HCT116 (cell line): Measurements from ENCODE around the gene SNX20. TPM values are rescaled to one million over a fixed set of nuclear protein-coding genes. Genes with fewer than 3 reads are reported as not detected.

Experiments
- ATAC-seq: fragments of 200-7000 bp; cut with Tn5 transposase; 2 replicates; pipeline ENCODE4 v1.9.1; 2020; ENCODE audit warnings: mild to moderate bottlenecking, moderate library complexity
- BruUV-seq: library from RNA; stranded (reverse); fragments of 400-500 nt; replicated peaks from 2 replicates; lab custom pipeline; 2021; lab: Mats Ljungman, UMichigan
- CTCF ChIA-PET: fragments of 300-600 bp; sonication (Branson Sonifier 250); formaldehyde crosslinking; loops from one replicate; lab custom pipeline; 2021; ENCODE audit warnings: antibody characterized with exemption; lab: Charles Lee
- POLR2A ChIA-PET: fragments of 300-600, 350-600 bp; sonication (Branson Sonifier 250); formaldehyde crosslinking; loops from one replicate; lab custom pipeline; 2021; ENCODE audit warnings: antibody characterized with exemption; lab: Charles Lee
- RAD21 ChIA-PET, 2 experiments: fragments of 300-600 bp; sonication (Branson Sonifier 250); formaldehyde crosslinking; loops; one replicate each; lab custom pipeline; 2023; ENCODE audit warnings: low total read pairs in 2 of 2; ENCODE audit not compliant: uncharacterized antibody in 2 of 2, unreplicated experiment in 2 of 2, low non-redundant PET in 1 of 2; lab: Charles Lee
- DNase-seq: peaks from one replicate; pipeline ENCODE4 v3.0.0-alpha.2; 2010; ENCODE audit warnings: low read depth, low spot score
- H2AFZ ChIP-seq: fragments of 200-600 bp; shearing (Covaris generic), sonication (generic); 2 replicates; pipeline ENCODE4 v1.6.1; 2017; ENCODE audit warnings: low read depth, mixed run types, mixed read lengths, antibody characterized with exemption, low read length; ENCODE audit not compliant: poor library complexity, severe bottlenecking
- H3K27ac ChIP-seq: 2 replicates; pipeline ENCODE4 v1.5.1; 2012; ENCODE audit warnings: low read depth, low read length
- H3K27me3 ChIP-seq: fragments of 200-600 bp; sonication (generic); 2 replicates; pipeline ENCODE4 v1.6.1; 2016; ENCODE audit warnings: mixed run types, low read length, mixed read lengths; ENCODE audit not compliant: insufficient read depth
- H3K36me3 ChIP-seq, 2 experiments: fragments of 200-500 bp in 1 of 2; fragments of 200-600 bp in 1 of 2; sonication (Bioruptor generic) in 1 of 2; sonication (generic) in 1 of 2; 2 replicates each; pipeline versions ENCODE4 v1.5.1 to v1.6.1; 2014 to 2016; ENCODE audit warnings: low read length in 2 of 2, inconsistent platforms in 1 of 2, mixed read lengths in 1 of 2, mixed run types in 1 of 2; ENCODE audit not compliant: insufficient read depth in 2 of 2, control insufficient read depth in 1 of 2
- H3K4me1 ChIP-seq, 2 experiments: fragments of 200-600 bp in 1 of 2; sonication (generic) in 1 of 2; 2 replicates each; pipeline versions ENCODE4 v1.5.1 to v1.6.1; 2012 to 2017; ENCODE audit warnings: low read length in 2 of 2, inconsistent platforms in 1 of 2, mild to moderate bottlenecking in 1 of 2, mixed read lengths in 1 of 2, mixed run types in 1 of 2, moderate library complexity in 1 of 2; ENCODE audit not compliant: insufficient read depth in 2 of 2, control insufficient read depth in 1 of 2
- H3K4me2 ChIP-seq: fragments of 200-600 bp; sonication (generic); 2 replicates; pipeline ENCODE4 v1.6.1; 2017; ENCODE audit warnings: mixed run types, low read length, mixed read lengths
- H3K4me3 ChIP-seq, 2 experiments: fragments of 200-600 bp in 1 of 2; sonication (generic) in 1 of 2; replicated peaks in 1 of 2; 2 replicates each; pipeline ENCODE4 v1.5.1; 2011 to 2016; ENCODE audit warnings: low read length in 2 of 2, control low read depth in 1 of 2, low read depth in 1 of 2, mild to moderate bottlenecking in 1 of 2, mixed read lengths in 1 of 2, mixed run types in 1 of 2
- H3K79me2 ChIP-seq: fragments of 200-600 bp; sonication (generic); 2 replicates; pipeline ENCODE4 v1.6.1; 2017; ENCODE audit warnings: mild to moderate bottlenecking, mixed run types, low read length, moderate library complexity, mixed read lengths; ENCODE audit not compliant: insufficient read depth
- H3K9ac ChIP-seq: fragments of 200-600 bp; sonication (generic); 2 replicates; pipeline ENCODE4 v1.6.1; 2016; ENCODE audit warnings: low read length, mixed read lengths
- H3K9me2 ChIP-seq: fragments of 200-600 bp; sonication (generic), shearing (Covaris generic); 2 replicates; pipeline ENCODE4 v1.6.1; 2017; ENCODE audit warnings: mixed run types, mild to moderate bottlenecking, moderate library complexity; ENCODE audit not compliant: insufficient read depth
- H3K9me3 ChIP-seq, 2 experiments: fragments of 200-500 bp in 1 of 2; fragments of 200-600 bp in 1 of 2; sonication (Bioruptor generic) in 1 of 2; sonication (generic) in 1 of 2; 2 replicates each; pipeline ENCODE4 v1.6.1; 2014 to 2017; ENCODE audit warnings: low read length in 2 of 2, mixed read lengths in 2 of 2, inconsistent platforms in 1 of 2, low read depth in 1 of 2, mild to moderate bottlenecking in 1 of 2, mixed run types in 1 of 2, moderate library complexity in 1 of 2; ENCODE audit not compliant: control insufficient read depth in 1 of 2, insufficient read depth in 1 of 2
- H4K20me1 ChIP-seq: fragments of 200-600 bp; sonication (generic), shearing (Covaris generic); 2 replicates; pipeline ENCODE4 v1.6.1; 2017; ENCODE audit warnings: mixed run types, mild to moderate bottlenecking, moderate library complexity; ENCODE audit not compliant: insufficient read depth
- ELF1 ChIP-seq: IDR thresholded peaks from 2 replicates; pipeline ENCODE4 v1.6.1; 2012; ENCODE audit warnings: low read depth, borderline replicate concordance
- JUND ChIP-seq: IDR thresholded peaks from 2 replicates; pipeline ENCODE4 v1.6.1; 2012
- MAX ChIP-seq: IDR thresholded peaks from 2 replicates; pipeline ENCODE4 v1.6.1; 2012
- SP1 ChIP-seq: IDR thresholded peaks from 2 replicates; pipeline ENCODE4 v1.6.1; 2012; ENCODE audit warnings: low read depth
- SRF ChIP-seq: IDR thresholded peaks from 2 replicates; pipeline ENCODE4 v1.6.1; 2012; ENCODE audit warnings: low read depth
- TCF7L2 ChIP-seq: IDR thresholded peaks from 2 replicates; pipeline ENCODE4 v1.7.0; 2011; ENCODE audit warnings: borderline replicate concordance, inconsistent platforms; ENCODE audit not compliant: insufficient read depth, insufficient read length; ENCODE audit errors: extremely low read depth
- YY1 ChIP-seq: IDR thresholded peaks from 2 replicates; pipeline ENCODE4 v1.6.1; 2011; ENCODE audit warnings: low read length, low read depth, moderate library complexity, mild to moderate bottlenecking; ENCODE audit not compliant: insufficient replicate concordance; ENCODE audit errors: extremely low read depth
- ZBTB33 ChIP-seq: IDR thresholded peaks from 2 replicates; pipeline ENCODE4 v1.6.1; 2011; ENCODE audit warnings: mild to moderate bottlenecking, low read length, moderate library complexity; ENCODE audit not compliant: insufficient replicate concordance; ENCODE audit errors: extremely low read depth
- intact Hi-C: fragments of 100-400 bp; cut with micrococcal nuclease; formaldehyde crosslinking; loops from 2 replicates; pipeline ENCODE4 v1.10.0; 2022
- total RNA-seq: library from RNA; stranded (reverse); gene quantifications from one replicate; pipeline ENCODE4 v1.2.1, GENCODE V29; 2021; ENCODE audit not compliant: unreplicated experiment
- TF ChIP-seq, protein P1 (sequence below), 3 experiments: fragments of 200-600 bp in 1 of 3; sonication (generic) in 1 of 3; IDR thresholded peaks in 2 of 3; conservative IDR thresholded peaks in 1 of 3; 2 replicates each; pipeline ENCODE4 v1.5.1; 2012 to 2017; ENCODE audit warnings: low read depth in 2 of 3, low read length in 2 of 3, antibody characterized with exemption in 1 of 3, borderline replicate concordance in 1 of 3, control low read depth in 1 of 3, mild to moderate bottlenecking in 1 of 3, mixed read lengths in 1 of 3, mixed run types in 1 of 3, moderate library complexity in 1 of 3; ENCODE audit not compliant: insufficient read depth in 1 of 3
- TF ChIP-seq, protein P2 (sequence below): IDR thresholded peaks from 2 replicates; pipeline ENCODE4 v1.6.1; 2012

SNX20 gene
- total RNA-seq, 1 experiment from 2014 or later, result 0.07 TPM

- peak overlapping the region; percentile 60 to 76 for H3K4me3 ChIP-seq
- ChIA-PET CTCF (no interaction called here), RAD21 (no interaction called here), POLR2A (no interaction called here)
- H3K27me3 ChIP-seq, result no peaks in the 10 kb centered on the region
- H4K20me1 ChIP-seq, result no peaks in the 10 kb centered on the region
- no peaks in the 10 kb centered on the region for H3K9me3 ChIP-seq
- H3K36me3 ChIP-seq, result no peaks in the 10 kb centered on the region
- H3K9ac ChIP-seq, result peak overlapping the region; percentile 72; the same call in 1 of the 2 replicates
- no peaks in the 10 kb centered on the region for H3K9me2 ChIP-seq
- H3K4me2 ChIP-seq, result peak overlapping the region; percentile 95
- no peak overlapping the region for H2AFZ ChIP-seq
- no peak for DNase-seq
- BruUV-seq, result no TSS peak
- H3K27ac ChIP-seq, result no peak overlapping the region
- intact Hi-C loops, result no loop called here
- TF ChIP-seq YY1 (no peak), JUND (no peak), ELF1 (no peak), ZBTB33 (no peak), SRF (no peak), MAX (no peak), TCF7L2 (no peak), SP1 (no peak)
- TF ChIP-seq, protein P1, sequence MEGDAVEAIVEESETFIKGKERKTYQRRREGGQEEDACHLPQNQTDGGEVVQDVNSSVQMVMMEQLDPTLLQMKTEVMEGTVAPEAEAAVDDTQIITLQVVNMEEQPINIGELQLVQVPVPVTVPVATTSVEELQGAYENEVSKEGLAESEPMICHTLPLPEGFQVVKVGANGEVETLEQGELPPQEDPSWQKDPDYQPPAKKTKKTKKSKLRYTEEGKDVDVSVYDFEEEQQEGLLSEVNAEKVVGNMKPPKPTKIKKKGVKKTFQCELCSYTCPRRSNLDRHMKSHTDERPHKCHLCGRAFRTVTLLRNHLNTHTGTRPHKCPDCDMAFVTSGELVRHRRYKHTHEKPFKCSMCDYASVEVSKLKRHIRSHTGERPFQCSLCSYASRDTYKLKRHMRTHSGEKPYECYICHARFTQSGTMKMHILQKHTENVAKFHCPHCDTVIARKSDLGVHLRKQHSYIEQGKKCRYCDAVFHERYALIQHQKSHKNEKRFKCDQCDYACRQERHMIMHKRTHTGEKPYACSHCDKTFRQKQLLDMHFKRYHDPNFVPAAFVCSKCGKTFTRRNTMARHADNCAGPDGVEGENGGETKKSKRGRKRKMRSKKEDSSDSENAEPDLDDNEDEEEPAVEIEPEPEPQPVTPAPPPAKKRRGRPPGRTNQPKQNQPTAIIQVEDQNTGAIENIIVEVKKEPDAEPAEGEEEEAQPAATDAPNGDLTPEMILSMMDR (IDR thresholded peaks at IDR 0.05 in 2 of 3, conservative IDR thresholded peaks at IDR 0.05 in 1 of 3; ENCODE audit: borderline replicate concordance in 1 of 3, insufficient read depth in 1 of 3, low read depth in 2 of 3, low read length in 2 of 3), result no peak
- TF ChIP-seq, protein P2, sequence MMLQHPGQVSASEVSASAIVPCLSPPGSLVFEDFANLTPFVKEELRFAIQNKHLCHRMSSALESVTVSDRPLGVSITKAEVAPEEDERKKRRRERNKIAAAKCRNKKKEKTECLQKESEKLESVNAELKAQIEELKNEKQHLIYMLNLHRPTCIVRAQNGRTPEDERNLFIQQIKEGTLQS, result no peak
- TF ChIP-seq, all 23 proteins: peak for 0
- no peaks in the 10 kb centered on the region for H3K79me2 ChIP-seq
- ATAC-seq, result no peak
- H3K4me1 ChIP-seq, result peaks cover 18 to 34% of the 10 kb centered on the region in 2 experiments
Measured at GRCh38 chr16:50694206-50694605, 13.1 kb upstream of the SNX20 start.
